GM19025 (cell line): ENCODE data around the gene WDR46.
"Not testable (repeated sequence)": the region's sequence is repeated elsewhere in the genome, so short reads cannot be mapped to it uniquely, and the experiment has no call there.

ENCODE experiments used
- ATAC-seq: cut with Tn5 transposase; IDR thresholded peaks from one replicate; pipeline ENCODE4 v1.9.1; 2021; ENCODE audit warnings: mild to moderate bottlenecking, low read depth, moderate library complexity; ENCODE audit not compliant: unreplicated experiment

WDR46 gene

GRCh38 chr6:33288141-33288920, 708 bp downstream of the WDR46 start:
- no peak for ATAC-seq

DNA sequence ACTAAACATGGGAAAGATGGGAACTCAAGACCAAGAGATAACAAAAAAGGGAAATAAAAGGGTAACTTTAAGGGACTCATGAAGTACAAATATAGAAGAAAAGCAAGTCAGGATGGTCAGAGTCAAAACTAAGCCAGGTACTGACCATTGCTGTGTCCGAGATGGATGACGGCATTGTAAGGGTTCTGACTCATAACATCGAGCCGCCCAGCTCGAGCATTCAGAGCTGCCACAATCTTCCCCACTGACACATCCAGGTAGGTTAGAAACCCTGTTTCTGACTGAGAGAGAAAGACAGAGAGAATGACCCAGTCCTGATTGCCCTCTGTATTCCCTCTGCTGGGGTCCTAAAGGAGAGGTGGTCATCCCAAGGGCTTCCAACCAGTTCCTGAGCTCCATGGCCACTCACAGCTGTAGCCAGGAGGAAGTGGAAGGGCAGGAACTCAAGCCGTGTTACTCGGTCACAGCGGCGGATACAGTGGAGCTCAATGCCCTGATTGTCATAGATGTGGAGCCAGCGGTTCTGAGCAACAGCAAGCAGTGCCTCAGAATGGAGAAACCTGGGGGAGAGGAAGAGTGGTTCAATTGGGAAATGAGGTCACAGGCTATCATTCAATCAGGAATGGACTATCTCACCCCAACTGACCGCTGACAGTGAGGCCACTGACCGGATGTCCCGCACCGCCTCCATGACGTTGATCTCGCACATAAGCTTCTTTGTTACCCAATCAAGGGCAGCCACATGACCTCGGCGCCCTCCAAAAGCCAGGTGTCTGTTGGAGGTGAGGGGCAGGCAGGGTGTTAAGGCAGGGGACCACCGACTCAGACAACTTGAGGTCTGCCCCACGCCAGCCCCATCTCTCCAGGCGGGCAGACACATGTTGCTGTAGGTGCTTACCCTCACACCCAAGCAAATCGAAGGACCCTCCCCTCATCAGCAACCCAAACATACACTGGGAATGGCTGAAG, 1.8 kb downstream of the WDR46 start:
- ATAC-seq: no peak

GRCh38 chr6:33285214-33285613, 3.8 kb downstream of the WDR46 start:
- not testable (repeated sequence) for ATAC-seq

DNA sequence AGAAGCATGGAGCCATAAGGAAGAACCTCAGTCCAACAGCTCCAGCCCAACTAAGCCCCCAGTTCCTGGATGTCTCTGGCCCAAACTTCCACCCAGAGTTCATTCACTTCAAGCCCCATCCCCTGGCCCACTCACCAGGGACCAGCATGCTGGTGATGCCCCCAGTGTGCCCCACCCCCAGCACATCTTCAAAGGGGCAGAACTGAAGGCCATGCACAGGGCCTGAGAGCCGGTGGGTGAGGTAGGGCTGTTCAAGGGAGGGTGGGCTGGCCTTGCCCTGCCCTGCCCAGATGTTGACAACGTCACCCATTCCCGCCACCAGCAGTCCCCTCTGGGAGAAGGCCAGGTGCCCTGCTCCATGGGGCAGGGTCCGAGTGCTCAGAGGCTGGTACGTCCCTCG, 8.5 kb downstream of the WDR46 start:
- ATAC-seq: no peak

- ATAC-seq: no peak
Measured at GRCh38 chr6:33279971-33280511, 9.0 kb downstream of the WDR46 start.

- ATAC-seq: no peak
Measured at GRCh38 chr6:33279257-33279695, 9.8 kb downstream of the WDR46 start.

- no peak for ATAC-seq
Measured at GRCh38 chr6:33278810-33279209, 10.2 kb downstream of the WDR46 start.

GRCh38 chr6:33278392-33278741, 10.7 kb downstream of the WDR46 start:
- ATAC-seq: no peak

- no peak for ATAC-seq
Measured at GRCh38 chr6:33277663-33278391, 11.2 kb downstream of the WDR46 start.

- ATAC-seq: peak; percentile 52
Measured at GRCh38 chr6:33276864-33277662, 12.0 kb downstream of the WDR46 start, which contains the start of gene B3GALT4. TSS of gene B3GALT4 (plus strand) at chr6:33277123. CDS start at chr6:33277420, 297 bp downstream.

GRCh38 chr6:33276581-33276863, 12.5 kb downstream of the WDR46 start:
- ATAC-seq: no peak

- not testable (repeated sequence) for ATAC-seq
Measured at GRCh38 chr6:33275795-33276580, 13.1 kb downstream of the WDR46 start.

DNA sequence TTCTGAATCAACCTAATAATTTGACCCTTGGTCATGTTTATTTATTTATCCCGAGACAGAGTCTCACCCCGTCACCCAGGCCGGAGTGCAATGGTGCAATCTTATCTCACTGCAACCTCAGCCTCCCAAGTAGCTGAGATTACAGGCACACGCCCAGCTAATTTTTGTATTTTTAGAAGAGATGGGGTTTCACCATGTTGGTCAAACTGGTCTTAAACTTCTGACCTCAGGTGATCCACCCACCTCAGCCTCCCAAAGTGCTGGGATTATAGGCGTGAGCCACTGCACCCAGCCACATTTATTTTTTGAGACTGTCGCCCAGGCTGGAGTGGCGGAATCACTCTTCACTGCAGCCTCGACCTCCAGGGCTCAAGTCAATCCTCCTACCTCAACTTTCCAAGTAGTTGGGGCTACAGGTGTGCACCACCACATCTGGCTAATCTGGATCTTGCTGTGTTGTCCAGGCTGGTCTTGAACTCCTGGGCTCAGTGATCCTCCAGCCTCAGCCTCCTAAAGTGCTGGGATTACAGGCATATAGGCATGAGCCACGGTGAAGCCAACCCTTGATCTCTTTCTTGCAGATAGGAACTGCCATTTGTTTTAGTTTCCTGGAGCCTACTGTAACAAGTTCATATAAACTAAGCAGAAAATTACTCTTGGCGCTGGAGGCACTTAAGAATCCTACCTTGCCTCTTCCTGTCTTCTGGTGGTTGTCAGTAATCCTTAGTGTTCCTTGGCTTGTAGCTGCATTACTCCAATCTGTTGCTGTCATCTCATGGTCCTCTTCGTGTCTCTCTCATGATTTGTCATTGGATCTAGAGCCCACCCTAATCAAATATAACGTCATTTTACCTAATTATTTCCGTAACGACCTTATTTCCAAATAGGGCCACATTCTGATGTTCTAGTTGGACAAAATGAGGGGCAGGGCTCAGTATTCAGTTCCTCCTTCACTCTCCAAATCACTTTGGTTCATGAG, 14.8 kb downstream of the WDR46 start:
- no peak for ATAC-seq

DNA sequence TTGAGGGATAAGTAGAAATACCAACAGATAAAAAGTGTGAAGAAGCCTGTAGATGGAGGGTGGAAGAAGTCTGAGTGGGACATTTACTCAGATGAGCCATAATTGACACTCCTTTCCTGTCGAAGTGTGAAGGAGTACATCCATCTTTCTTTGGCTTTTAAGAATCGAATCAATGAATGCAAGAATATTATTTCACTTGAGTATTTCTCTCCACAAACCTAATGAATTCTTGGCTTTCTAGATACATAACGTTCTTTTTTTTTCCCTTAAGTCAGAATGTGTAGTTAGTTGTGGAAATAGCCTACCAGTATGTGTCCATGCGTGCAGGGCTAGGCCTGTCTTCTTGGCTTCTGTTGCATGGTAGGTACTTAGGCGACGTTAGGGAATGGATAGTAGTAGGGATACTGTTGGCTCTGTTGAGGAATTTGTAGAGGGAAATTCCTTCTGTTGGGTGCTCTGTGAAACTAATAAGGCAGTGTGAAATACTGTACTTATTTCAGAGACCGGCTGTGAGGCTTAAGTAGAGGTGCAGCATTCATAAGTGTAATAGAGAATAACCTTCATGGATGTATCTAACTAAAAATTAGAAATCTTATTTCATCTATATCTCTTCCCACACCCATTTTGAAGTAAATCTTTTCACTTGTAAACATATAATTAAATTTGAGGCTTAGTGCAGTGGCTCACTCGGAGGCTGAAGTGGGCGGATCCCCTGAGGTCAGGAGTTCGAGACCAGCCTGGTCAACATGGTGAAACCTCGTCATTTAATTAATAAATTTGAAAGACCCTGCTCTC, 15.7 kb downstream of the WDR46 start:
- ATAC-seq: no peak

DNA sequence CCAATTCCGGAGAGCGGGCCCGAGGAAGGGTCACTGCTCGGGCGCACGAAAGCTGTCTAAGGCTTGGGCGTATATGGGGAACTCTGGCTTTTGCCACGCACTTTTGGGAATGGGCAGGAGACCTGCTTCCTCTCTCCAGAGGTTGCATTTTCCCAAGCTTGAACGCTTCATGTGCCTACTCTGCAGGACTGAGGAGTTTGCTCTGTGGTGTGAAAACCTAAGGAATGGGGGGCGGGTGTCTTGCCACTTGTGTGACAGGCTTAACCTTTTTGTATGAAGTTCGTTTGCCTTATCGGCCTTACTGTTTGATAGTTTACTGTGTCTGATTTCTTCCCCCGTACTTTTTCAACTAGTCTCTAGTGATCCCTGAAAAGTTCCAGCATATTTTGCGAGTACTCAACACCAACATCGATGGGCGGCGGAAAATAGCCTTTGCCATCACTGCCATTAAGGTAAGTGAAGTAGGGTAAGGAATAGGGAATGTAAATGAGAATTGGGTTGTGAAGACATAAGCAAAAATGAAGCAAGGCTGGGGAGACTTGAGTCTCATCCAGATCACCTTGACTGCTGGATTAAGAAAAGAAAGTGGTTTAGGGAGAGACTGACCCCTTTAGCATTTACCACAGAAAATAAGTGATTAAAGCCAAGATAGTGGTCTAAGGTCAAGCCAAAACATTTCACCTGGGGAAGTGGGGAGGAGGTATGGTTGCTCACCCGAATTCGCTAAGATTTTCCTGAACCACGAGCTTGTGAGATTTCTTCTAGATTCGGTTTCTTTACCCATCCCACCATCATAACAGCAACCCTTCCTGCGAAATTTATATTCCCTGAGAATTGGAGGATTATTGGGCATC, 16.5 kb downstream of the WDR46 start:
- no peak for ATAC-seq
